K562 (cell line): Measurements from ENCODE around the gene SLCO1B1.

Experiments
- EZH2 ChIP-seq: IDR thresholded peaks from 2 replicates; pipeline ENCODE4 v1.6.1; 2012; ENCODE audit warnings: low read depth, mild to moderate bottlenecking, inconsistent platforms, low read length, borderline replicate concordance
- GABPA ChIP-seq: fragments of 200-800 bp; sonication (Bioruptor generic); conservative IDR thresholded peaks from 2 replicates; pipeline ENCODE4 v1.6.1; 2016; ENCODE audit warnings: low read depth, missing genetic modification characterization, missing compliant biosample characterization
- GATA2 ChIP-seq: sonication (generic); formaldehyde crosslinking; IDR thresholded peaks from 2 replicates; pipeline ENCODE4 v1.4.0; 2020; ENCODE audit warnings: mild to moderate bottlenecking, missing genetic modification reagents
- MYC ChIP-seq, 2 experiments: fragments of 250-450 bp in 1 of 2; sonication (Bioruptor Pico) in 1 of 2; IDR thresholded peaks; 2 replicates each; pipeline versions ENCODE4 v1.5.1 to v1.6.1; 2012 to 2021; ENCODE audit warnings: low read depth in 2 of 2, borderline replicate concordance in 1 of 2, improper control_type of control experiment in 1 of 2, low read length in 1 of 2, mild to moderate bottlenecking in 1 of 2, moderate library complexity in 1 of 2
- NFIC ChIP-seq: fragments of 450-650 bp; IDR thresholded peaks from 2 replicates; pipeline ENCODE4 v1.6.1; 2017; ENCODE audit warnings: mild to moderate bottlenecking, inconsistent platforms
- NR3C1 ChIP-seq: sonication (generic); formaldehyde crosslinking; IDR thresholded peaks from 2 replicates; pipeline ENCODE4 v1.8.1; 2022; ENCODE audit warnings: missing genetic modification reagents
- POLR2AphosphoS2 ChIP-seq: IDR thresholded peaks from 2 replicates; pipeline ENCODE4 v1.6.1; 2012; ENCODE audit warnings: low read length, improper control_type of control experiment
- RBM39 ChIP-seq: fragments of 200-400 bp; formaldehyde crosslinking; optimal IDR thresholded peaks from 2 replicates; pipeline ENCODE3; 2018; ENCODE audit warnings: low read depth, low read length
- RCOR1 ChIP-seq, 2 experiments: IDR thresholded peaks; 2 replicates each; pipeline ENCODE4 v1.6.1; 2012; ENCODE audit warnings: low read depth in 2 of 2, low read length in 2 of 2, borderline replicate concordance in 1 of 2, improper control_type of control experiment in 1 of 2
- ZNF134 ChIP-seq: fragments of 250-450 bp; sonication (Bioruptor Pico); conservative IDR thresholded peaks from 2 replicates; pipeline ENCODE4 v1.4.0; 2020
- ZNF766 ChIP-seq: fragments of 200-800 bp; sonication (Bioruptor generic); conservative IDR thresholded peaks from 2 replicates; pipeline ENCODE4 v1.6.1; 2016; ENCODE audit warnings: missing genetic modification characterization, missing compliant biosample characterization
- TF ChIP-seq, protein P1 (sequence below), 3 experiments: IDR thresholded peaks in 2 of 3; conservative IDR thresholded peaks in 1 of 3; 2 replicates each; pipeline ENCODE4 v1.5.1; 2011 to 2012; ENCODE audit warnings: low read length in 3 of 3, mild to moderate bottlenecking in 3 of 3, control low read depth in 2 of 3, improper control_type of control experiment in 1 of 3, inconsistent platforms in 1 of 3, low read depth in 1 of 3, mixed read lengths in 1 of 3, moderate library complexity in 1 of 3; ENCODE audit not compliant: insufficient read depth in 2 of 3
- TF ChIP-seq, protein P2 (sequence below): fragments of 250-450 bp; sonication (Bioruptor Pico); IDR thresholded peaks from 2 replicates; pipeline ENCODE4 v1.5.1; 2021; ENCODE audit warnings: mild to moderate bottlenecking

DNA sequence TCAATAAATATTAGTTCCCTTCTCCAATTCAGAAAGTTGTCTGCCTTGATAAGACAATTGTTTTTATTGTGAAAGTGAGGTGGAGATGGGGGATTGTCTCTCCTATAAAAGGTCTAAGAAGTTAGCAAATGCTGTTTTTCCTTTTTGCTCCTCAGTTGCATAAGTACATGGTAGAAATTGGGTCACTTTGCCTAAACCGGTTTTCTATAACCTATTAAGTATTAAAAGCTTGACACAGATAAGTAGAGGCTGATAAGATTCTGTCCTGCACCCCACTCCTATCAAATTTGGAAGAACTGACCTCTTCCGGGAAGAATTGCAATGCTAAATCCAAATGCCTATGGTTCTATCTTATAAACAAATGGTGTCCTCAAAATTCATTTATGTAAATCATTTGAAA is 7.0 kb downstream of the SLCO1B1 start:
- no peak for TF ChIP-seq RCOR1 (IDR thresholded peaks at IDR 0.05; ENCODE audit: borderline replicate concordance in 1 of 2, low read depth in 2 of 2, low read length in 2 of 2)
- no peak for TF ChIP-seq NR3C1 (CRISPR knock-in tag)
- no peak for TF ChIP-seq GATA2 (CRISPR knock-in tag)
- no peak for TF ChIP-seq ZNF134 (CRISPR knock-in tag)
- no peak for TF ChIP-seq POLR2AphosphoS2
- TF ChIP-seq NFIC: no peak
- TF ChIP-seq, protein P1, sequence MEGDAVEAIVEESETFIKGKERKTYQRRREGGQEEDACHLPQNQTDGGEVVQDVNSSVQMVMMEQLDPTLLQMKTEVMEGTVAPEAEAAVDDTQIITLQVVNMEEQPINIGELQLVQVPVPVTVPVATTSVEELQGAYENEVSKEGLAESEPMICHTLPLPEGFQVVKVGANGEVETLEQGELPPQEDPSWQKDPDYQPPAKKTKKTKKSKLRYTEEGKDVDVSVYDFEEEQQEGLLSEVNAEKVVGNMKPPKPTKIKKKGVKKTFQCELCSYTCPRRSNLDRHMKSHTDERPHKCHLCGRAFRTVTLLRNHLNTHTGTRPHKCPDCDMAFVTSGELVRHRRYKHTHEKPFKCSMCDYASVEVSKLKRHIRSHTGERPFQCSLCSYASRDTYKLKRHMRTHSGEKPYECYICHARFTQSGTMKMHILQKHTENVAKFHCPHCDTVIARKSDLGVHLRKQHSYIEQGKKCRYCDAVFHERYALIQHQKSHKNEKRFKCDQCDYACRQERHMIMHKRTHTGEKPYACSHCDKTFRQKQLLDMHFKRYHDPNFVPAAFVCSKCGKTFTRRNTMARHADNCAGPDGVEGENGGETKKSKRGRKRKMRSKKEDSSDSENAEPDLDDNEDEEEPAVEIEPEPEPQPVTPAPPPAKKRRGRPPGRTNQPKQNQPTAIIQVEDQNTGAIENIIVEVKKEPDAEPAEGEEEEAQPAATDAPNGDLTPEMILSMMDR (IDR thresholded peaks at IDR 0.05 in 2 of 3, conservative IDR thresholded peaks at IDR 0.05 in 1 of 3; ENCODE audit: insufficient read depth in 2 of 3, low read depth in 1 of 3, low read length in 3 of 3): no peak
- TF ChIP-seq RBM39: no peak
- TF ChIP-seq, protein P2, sequence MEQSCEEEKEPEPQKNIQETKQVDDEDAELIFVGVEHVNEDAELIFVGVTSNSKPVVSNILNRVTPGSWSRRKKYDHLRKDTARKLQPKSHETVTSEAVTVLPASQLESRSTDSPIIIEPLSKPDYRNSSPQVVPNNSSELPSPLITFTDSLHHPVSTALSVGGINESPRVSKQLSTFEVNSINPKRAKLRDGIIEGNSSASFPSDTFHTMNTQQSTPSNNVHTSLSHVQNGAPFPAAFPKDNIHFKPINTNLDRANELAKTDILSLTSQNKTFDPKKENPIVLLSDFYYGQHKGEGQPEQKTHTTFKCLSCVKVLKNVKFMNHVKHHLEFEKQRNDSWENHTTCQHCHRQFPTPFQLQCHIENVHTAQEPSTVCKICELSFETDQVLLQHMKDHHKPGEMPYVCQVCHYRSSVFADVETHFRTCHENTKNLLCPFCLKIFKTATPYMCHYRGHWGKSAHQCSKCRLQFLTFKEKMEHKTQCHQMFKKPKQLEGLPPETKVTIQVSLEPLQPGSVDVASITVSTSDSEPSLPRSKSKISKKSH (CRISPR knock-in tag): no peak
- TF ChIP-seq ZNF766 (CRISPR knock-in tag): no peak
- no peak for TF ChIP-seq GABPA (tag)
- no peak for TF ChIP-seq EZH2
- TF ChIP-seq MYC (IDR thresholded peaks at IDR 0.05; ENCODE audit: low read depth, low read length): no peak
- no peak for TF ChIP-seq MYC (CRISPR knock-in tag; IDR thresholded peaks at IDR 0.05; ENCODE audit: borderline replicate concordance, low read depth)
